Liver (tissue), 3 donors: ENCODE measurements around the gene LCN2.

Source experiments
- CTCF ChIP-seq: fragments of 150-350 bp; IDR thresholded peaks from 2 replicates; pipeline ENCODE4 v1.5.1; 2017; ENCODE audit warnings: improper control_type of control experiment, low read depth, low read length; ENCODE audit not compliant: missing input control
- GABPA ChIP-seq, 2 donors: IDR thresholded peaks in 1 of 2; conservative IDR thresholded peaks in 1 of 2; 2 replicates each; pipeline ENCODE4 v1.6.1; 2016; ENCODE audit warnings: antibody characterized with exemption in 2 of 2, mild to moderate bottlenecking in 1 of 2, moderate library complexity in 1 of 2
- REST ChIP-seq: IDR thresholded peaks from 2 replicates; pipeline ENCODE4 v1.6.1; 2016; ENCODE audit warnings: antibody characterized with exemption, mild to moderate bottlenecking
- RXRA ChIP-seq, 2 donors: IDR thresholded peaks; 2 replicates each; pipeline ENCODE4 v1.6.1; 2017 to 2018; ENCODE audit warnings: antibody characterized with exemption in 2 of 2, mild to moderate bottlenecking in 1 of 2
- YY1 ChIP-seq: IDR thresholded peaks from 2 replicates; pipeline ENCODE4 v1.6.1; 2016; ENCODE audit warnings: antibody characterized with exemption, mild to moderate bottlenecking
- ZBTB33 ChIP-seq: IDR thresholded peaks from 2 replicates; pipeline ENCODE4 v1.6.1; 2016; ENCODE audit warnings: antibody characterized with exemption
- donor health status: healthy.
- donor health status: healthy.

- TF ChIP-seq ZBTB33 (no peak), CTCF (no peak), RXRA (IDR thresholded peaks at IDR 0.05) (no peak), YY1 (no peak), GABPA (IDR thresholded peaks at IDR 0.05 in 1 of 2, conservative IDR thresholded peaks at IDR 0.05 in 1 of 2) (no peak), REST (no peak)
Measured at GRCh38 chr9:128146591-128147120, 2.6 kb upstream of the LCN2 start.
